Measurements from ENCODE around the gene HTR1E.

DNA sequence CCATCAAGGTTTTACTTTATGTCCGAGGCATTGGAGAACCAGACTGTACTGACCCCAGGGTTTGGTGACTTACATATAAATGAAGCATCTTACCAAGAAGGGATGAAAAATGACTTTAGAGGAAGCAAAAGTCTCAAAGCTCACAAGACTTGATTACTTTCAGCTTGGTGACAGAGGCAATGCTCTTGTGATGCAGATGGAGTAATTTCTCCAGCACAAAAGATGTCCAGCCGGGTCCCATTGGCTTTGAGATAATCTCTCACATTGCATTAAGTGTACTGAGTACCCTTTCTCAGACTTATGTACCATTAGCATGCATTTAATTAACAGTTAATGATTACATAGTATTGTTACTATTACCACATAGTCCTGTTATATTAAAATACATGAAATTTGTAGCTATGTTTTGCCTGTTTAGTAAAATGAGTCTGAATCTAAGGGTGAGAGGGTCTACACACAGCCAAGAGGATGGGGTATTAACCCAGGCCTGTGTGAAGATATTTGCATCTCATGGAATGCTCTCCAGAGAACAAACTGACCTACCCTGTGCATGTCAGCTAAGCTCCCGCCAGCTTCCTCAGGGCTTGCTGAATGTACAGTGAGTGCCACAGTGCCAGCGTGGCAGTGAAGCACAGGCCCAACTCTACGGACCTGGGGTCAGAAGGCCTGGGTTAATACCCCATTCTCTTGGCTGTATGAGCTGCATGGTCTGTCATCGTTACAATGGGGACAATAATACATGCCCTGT is 5.6 kb downstream of the HTR1E start:
- TF ChIP-seq, protein P1, sequence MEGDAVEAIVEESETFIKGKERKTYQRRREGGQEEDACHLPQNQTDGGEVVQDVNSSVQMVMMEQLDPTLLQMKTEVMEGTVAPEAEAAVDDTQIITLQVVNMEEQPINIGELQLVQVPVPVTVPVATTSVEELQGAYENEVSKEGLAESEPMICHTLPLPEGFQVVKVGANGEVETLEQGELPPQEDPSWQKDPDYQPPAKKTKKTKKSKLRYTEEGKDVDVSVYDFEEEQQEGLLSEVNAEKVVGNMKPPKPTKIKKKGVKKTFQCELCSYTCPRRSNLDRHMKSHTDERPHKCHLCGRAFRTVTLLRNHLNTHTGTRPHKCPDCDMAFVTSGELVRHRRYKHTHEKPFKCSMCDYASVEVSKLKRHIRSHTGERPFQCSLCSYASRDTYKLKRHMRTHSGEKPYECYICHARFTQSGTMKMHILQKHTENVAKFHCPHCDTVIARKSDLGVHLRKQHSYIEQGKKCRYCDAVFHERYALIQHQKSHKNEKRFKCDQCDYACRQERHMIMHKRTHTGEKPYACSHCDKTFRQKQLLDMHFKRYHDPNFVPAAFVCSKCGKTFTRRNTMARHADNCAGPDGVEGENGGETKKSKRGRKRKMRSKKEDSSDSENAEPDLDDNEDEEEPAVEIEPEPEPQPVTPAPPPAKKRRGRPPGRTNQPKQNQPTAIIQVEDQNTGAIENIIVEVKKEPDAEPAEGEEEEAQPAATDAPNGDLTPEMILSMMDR (IDR thresholded peaks at IDR 0.05): no peak
- TF ChIP-seq POLR2A (IDR thresholded peaks at IDR 0.05): no peak

Measured in Peyer's patch (tissue), 4 donors.